NCI-H2196 treated with DMSO at 0.1 percent for 48 hours (cell line): ENCODE data around the gene PCDHGB7.
"Not testable (repeated sequence)": the region's sequence is repeated elsewhere in the genome, so short reads cannot be mapped to it uniquely, and the experiment has no call there.

Experiments used
- DNase-seq: peaks from one replicate; lab custom pipeline; 2025; ENCODE audit not compliant: unreplicated experiment; lab: John Stamatoyannopoulos, UW

The PCDHGB7 gene

GRCh38 chr5:141422742-141423291 lies 5.3 kb downstream of the PCDHGB7 start:
- no peak for DNase-seq

- no peak for DNase-seq
These were observed 10.4 kb downstream of the PCDHGB7 start for GRCh38 chr5:141427783-141428426.

- no peak for DNase-seq
These were observed 13.0 kb downstream of the PCDHGB7 start, which contains the start of gene PCDHGA12 for GRCh38 chr5:141430332-141431113. Gene PCDHGA12 (plus strand): TSS chr5:141430507. CDS start chr5:141430760, 253 bp downstream.

DNA sequence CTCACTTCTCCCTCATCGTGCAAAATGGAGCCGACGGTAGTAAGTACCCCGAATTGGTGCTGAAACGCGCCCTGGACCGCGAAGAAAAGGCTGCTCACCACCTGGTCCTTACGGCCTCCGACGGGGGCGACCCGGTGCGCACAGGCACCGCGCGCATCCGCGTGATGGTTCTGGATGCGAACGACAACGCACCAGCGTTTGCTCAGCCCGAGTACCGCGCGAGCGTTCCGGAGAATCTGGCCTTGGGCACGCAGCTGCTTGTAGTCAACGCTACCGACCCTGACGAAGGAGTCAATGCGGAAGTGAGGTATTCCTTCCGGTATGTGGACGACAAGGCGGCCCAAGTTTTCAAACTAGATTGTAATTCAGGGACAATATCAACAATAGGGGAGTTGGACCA lies 13.8 kb downstream of the PCDHGB7 start:
- no peak for DNase-seq

- not testable (repeated sequence) for DNase-seq
These were observed 14.8 kb downstream of the PCDHGB7 start for GRCh38 chr5:141432308-141432707.

GRCh38 chr5:141432726-141433125 lies 15.2 kb downstream of the PCDHGB7 start:
- not testable (repeated sequence) for DNase-seq

DNA sequence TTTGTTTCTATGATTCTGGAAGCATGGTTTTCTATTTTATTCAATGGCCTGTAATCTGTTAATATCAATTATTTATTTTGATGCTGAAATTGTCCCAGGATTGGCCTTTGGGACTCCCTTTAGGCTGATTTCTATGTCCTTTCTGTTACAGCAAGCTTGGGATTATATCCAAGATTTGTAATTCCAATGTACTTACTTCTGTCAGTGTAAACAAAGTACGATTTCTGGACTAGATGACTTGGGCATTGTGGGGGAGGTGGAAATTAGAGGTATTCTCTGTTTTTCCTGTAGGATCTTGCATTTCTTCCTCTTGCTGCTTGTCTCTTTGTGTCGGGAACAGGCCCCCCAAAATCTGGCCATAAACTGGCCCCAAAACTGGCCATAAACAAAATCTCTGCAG lies 16.5 kb downstream of the PCDHGB7 start:
- no peak for DNase-seq

DNA sequence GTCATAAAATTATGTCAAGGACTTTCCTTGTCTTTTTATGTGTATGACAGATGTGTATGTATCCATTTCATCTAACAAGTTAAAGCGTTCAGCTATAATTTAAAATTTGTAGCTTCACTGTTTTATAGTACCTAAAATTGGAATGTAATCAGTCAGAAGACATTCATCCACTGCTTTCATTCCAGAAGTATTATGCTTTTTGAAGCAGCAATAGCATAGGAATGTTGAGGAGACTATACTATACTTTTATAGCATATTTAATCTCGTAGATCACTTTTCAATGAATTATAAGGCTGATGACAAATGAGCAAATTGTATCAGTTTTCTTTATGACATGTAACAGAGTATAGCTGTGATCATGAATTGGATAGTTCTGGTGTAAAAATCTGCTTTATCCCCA lies 19.7 kb downstream of the PCDHGB7 start:
- no peak for DNase-seq

DNA sequence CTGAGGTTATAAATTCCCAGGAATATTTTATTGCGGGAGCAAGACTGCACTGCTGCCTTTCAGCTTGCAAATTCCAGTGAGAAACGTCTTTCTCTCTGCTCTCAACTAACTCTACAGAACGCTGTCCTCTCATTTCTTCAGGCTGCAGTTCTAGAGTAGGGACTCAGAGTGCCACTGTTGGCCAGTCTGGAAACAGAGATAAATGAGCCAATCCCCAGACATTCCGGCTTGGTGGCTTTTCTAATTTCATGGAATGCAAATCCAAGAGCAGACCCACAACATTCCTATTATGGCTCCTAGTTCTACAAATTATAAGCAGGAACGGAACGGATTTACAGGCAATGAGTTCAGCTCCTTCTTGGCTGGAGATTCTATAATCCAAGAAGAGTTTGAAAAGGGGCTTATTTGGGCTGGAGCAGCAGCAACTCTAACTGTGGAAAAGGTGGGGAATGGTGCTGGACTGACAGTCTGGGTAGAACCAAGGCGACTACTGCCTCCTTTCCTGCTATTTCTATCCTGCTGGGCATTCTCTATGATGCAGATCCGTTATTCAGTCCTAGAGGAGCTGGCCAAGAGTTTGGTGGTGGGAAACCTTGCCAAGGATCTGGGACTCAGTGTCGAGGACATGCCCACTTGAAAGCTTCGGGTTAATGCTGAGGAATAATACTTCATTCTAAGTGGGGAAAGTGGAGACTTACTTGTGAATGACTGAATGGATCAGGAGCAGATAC lies 22.1 kb downstream of the PCDHGB7 start:
- DNase-seq: no peak

GRCh38 chr5:141440341-141440740 lies 22.9 kb downstream of the PCDHGB7 start:
- no peak for DNase-seq

DNA sequence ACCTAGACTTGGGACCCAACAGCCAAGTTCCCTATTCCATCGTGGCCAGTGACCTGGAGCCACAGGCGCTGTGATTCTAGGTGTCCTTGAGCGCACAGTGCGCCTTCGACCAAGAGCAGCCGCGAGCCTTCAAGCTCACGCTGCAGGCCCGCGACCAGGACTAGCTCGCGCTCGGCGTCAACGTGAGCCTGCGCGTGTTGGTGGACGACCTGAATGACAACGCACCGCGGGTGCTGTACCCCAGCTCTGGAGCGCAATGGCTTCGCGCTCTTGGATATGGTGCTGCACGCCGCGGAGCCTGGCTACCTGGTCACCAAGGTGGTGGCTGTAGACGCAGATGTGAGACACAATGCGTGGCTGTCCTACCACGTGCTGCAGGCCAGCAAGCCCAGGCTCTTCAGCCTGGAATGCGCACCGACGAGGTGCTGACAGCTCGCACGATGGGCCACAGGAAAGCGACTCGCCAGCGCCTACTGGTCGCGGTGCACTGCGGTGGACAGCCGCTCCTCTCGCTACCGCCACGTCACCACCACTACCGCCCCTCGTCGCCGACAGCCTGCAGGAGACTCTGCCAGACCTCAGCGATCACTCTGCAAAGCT lies 24.2 kb downstream of the PCDHGB7 start:
- no peak for DNase-seq

DNA sequence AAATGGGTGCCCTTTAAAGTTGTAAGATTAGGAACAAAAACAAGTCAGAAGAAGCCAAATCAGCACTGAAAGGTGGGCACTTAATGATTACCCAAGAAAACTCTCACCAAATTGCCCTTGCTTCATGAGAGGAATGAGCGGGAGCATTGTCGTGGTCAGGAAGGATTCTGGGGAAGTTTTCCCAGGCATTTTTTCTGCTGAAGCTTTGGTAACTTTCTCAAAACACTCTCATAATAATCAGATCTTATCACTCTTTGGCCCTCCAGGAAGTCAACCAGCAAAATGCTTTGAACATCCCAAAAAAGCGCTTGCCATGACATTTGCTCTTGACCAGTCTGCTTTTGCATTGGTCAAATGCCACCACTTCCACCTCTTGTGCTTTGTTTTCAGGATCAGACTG lies 47.9 kb downstream of the PCDHGB7 start:
- no peak for DNase-seq
